Measurements from ENCODE around the gene PPP1R14B. TPM values are rescaled to one million over a fixed set of nuclear protein-coding genes. Genes with fewer than 3 reads are reported as not detected.

The PPP1R14B gene
- total RNA-seq, 1 experiment from 2014 or later = 1,496 TPM

DNA sequence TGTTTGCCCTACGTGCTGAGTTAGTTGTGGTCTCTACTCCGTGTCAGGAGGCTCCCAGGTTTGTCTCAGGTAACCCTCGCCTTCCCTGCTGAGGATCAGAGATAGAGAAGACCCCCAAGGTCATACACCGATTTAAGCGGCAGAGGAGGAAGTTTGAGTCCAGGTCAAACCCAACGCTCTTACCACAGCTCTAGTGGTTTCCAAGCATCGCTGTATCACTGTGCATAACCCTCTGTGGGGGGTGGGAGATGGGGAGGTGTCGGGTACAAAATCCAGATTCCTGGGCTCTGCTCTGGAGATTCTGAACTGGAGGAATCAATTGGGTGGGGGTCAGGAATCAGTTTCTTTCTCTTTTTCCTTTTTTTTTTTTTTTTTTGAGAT is 15.8 kb downstream of the PPP1R14B start:
- H3K36me3 ChIP-seq (ENCODE audit: low read depth, low read length) = no peaks in the 10 kb centered on the region
- peak overlapping the region; percentile 85 for H3K4me2 ChIP-seq (ENCODE audit: low read length)
- ATAC-seq = no peak
- DNase-seq = no peak
- H3K4me3 ChIP-seq (ENCODE audit: low read length) = peak overlapping the region; percentile 88
- H3K27ac ChIP-seq (ENCODE audit: low read length) = no peak overlapping the region; the same call in 1 of the 2 replicates
- H3F3A ChIP-seq (ENCODE audit: low read length, unreplicated experiment) = no peaks in the 10 kb centered on the region
- POLR2A ChIA-PET (ENCODE audit: unreplicated experiment) = no interaction called here
- H3K79me2 ChIP-seq (ENCODE audit: low read length) = peaks cover 27% of the 10 kb centered on the region
- CTCF ChIA-PET = no interaction called here
- TF ChIP-seq EZH2phosphoT487 (IDR thresholded peaks at IDR 0.05; ENCODE audit: borderline replicate concordance, low read length) = no peak
- TF ChIP-seq, protein P1, sequence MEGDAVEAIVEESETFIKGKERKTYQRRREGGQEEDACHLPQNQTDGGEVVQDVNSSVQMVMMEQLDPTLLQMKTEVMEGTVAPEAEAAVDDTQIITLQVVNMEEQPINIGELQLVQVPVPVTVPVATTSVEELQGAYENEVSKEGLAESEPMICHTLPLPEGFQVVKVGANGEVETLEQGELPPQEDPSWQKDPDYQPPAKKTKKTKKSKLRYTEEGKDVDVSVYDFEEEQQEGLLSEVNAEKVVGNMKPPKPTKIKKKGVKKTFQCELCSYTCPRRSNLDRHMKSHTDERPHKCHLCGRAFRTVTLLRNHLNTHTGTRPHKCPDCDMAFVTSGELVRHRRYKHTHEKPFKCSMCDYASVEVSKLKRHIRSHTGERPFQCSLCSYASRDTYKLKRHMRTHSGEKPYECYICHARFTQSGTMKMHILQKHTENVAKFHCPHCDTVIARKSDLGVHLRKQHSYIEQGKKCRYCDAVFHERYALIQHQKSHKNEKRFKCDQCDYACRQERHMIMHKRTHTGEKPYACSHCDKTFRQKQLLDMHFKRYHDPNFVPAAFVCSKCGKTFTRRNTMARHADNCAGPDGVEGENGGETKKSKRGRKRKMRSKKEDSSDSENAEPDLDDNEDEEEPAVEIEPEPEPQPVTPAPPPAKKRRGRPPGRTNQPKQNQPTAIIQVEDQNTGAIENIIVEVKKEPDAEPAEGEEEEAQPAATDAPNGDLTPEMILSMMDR (conservative IDR thresholded peaks at IDR 0.05; ENCODE audit: low read depth, low read length) = no peak
- H3K9me2 ChIP-seq (replicated peaks; ENCODE audit: low read length) = no peaks in the 10 kb centered on the region
- no peaks in the 10 kb centered on the region for H4K20me1 ChIP-seq (ENCODE audit: low read length)
- intact Hi-C loops (cut with micrococcal nuclease) = loop anchor here (5.0 kb wide), 1 partner anchor 44 kb away; the partner anchor contains the start of gene STIP1
- no peaks in the 10 kb centered on the region for H3K9me3 ChIP-seq (ENCODE audit: low read length)
- no TSS peak for BruUV-seq (replicated peaks)
- H2AFZ ChIP-seq (ENCODE audit: low read length) = peak overlapping the region; percentile 84
- peaks cover 39% of the 10 kb centered on the region for H3K4me1 ChIP-seq (ENCODE audit: insufficient read depth, low read length)
- peak overlapping the region; percentile 71 for H3K9ac ChIP-seq (ENCODE audit: low read length)
- no peaks in the 10 kb centered on the region for H3K27me3 ChIP-seq (ENCODE audit: low read length)

DNA sequence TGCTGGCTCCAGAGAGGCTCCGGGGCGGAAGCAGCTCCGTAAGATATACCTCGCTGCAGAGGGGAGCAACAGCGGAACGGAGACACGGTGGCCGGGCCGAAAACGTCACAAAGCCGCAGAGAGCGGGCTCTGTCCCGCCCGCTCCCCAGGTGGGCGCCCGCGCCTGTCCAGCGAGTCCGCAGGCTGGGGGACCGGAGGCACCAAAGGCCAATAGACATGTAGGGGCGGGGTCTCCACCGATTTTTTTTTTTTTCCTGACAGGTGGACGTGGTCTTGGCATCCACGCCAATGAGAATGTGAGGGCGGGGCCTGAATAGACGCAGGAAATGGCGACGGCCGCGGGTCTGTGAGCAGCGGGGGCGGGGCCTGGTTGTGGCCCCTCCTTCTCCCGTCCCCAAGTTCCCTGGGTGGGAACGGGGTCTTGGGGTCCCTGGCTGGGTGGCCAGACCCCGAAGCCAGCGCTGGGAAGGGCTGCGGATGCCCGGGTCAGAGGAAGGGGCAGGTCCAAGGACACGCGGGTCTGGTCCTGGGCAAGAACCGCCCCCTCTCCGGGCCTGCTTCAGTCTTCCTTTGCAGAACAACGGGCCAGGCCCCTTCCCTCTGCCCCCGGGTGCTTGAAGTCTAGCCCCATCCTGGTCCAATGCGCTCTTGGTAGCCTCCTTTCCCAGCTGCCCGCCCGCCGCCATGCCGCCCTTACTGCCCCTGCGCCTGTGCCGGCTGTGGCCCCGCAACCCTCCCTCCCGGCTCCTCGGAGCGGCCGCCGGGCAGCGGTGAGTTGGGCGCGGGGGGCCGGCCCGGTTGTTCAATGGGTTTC is 16.4 kb downstream of the PPP1R14B start, which contains the start of gene DNAJC4:
DNAJC4 (plus strand) TSS at position 378 of the 814 bp plus-strand sequence; CDS start at position 685, 307 bp downstream.
- no TSS peak for BruUV-seq (replicated peaks)
- intact Hi-C loops (cut with micrococcal nuclease) = loop anchor here (5.0 kb wide), 1 partner anchor 43 kb away; the partner anchor contains the start of gene STIP1
- Histone ChIP-seq H3K79me2 (ENCODE audit: low read length) (peaks cover 27% of the 10 kb centered on the region), H3K4me2 (ENCODE audit: low read length) (peak within 1 kb of the TSS; percentile 85), H3K4me1 (ENCODE audit: insufficient read depth, low read length) (peaks cover 38% of the 10 kb centered on the region), H3K9me2 (replicated peaks; ENCODE audit: low read length) (no peaks in the 10 kb centered on the region), H3K36me3 (ENCODE audit: low read depth, low read length) (no peaks in the 10 kb centered on the region), H3K9me3 (ENCODE audit: low read length) (no peaks in the 10 kb centered on the region), H3K4me3 (ENCODE audit: low read length) (peak within 1 kb of the TSS; percentile 88), H3F3A (ENCODE audit: low read length, unreplicated experiment) (no peaks in the 10 kb centered on the region), H3K27ac (ENCODE audit: low read length) (no peak within 1 kb of the TSS; the same call in 1 of the 2 replicates), H4K20me1 (ENCODE audit: low read length) (no peaks in the 10 kb centered on the region), H2AFZ (ENCODE audit: low read length) (peak within 1 kb of the TSS; percentile 84), H3K27me3 (ENCODE audit: low read length) (no peaks in the 10 kb centered on the region), H3K9ac (ENCODE audit: low read length) (peak within 1 kb of the TSS; percentile 71)
- ATAC-seq = peak; percentile 29
- TF ChIP-seq EZH2phosphoT487 (IDR thresholded peaks at IDR 0.05; ENCODE audit: borderline replicate concordance, low read length) = no peak
- TF ChIP-seq, protein P1 (conservative IDR thresholded peaks at IDR 0.05; ENCODE audit: low read depth, low read length) = no peak
- peak; percentile 97 for DNase-seq
- ChIA-PET CTCF (interaction anchor here (0.6 to 1.4 kb wide), 2 partner anchors 26 to 126 kb away, joined by 3 to 15 read pairs; no protein-coding TSS in a partner anchor), POLR2A (ENCODE audit: unreplicated experiment) (no interaction called here)

DNA sequence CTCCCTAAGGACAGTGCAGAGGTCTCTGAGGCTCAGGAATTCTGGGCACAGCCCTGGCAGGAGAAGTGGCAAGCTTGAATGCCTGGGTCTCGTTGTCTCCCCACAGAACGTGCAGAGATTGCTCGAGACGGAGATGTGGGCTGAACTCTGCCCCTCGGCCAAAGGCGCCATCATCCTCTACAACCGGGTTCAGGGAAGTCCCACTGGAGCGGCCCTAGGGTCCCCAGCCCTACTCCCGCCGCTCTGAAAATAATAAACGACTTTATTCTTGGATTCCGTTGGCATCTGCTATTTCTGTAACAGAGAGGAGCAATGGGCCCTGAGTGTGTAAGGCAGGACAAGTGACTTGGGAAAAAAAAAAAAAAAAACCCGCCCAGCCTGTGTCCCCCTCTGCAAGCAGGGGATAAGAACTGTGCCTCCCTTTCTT is 17.0 kb downstream of the PPP1R14B start:
- H3K9me3 ChIP-seq (ENCODE audit: low read length) = no peaks in the 10 kb centered on the region
- ChIA-PET CTCF (interaction anchor here (0.6 to 1.4 kb wide), 2 partner anchors 25 to 127 kb away, joined by 3 to 15 read pairs; no protein-coding TSS in a partner anchor), POLR2A (ENCODE audit: unreplicated experiment) (no interaction called here)
- H3F3A ChIP-seq (ENCODE audit: low read length, unreplicated experiment) = no peaks in the 10 kb centered on the region
- no peaks in the 10 kb centered on the region for H4K20me1 ChIP-seq (ENCODE audit: low read length)
- TF ChIP-seq EZH2 (IDR thresholded peaks at IDR 0.05; ENCODE audit: low read length, unreplicated experiment) (no peak), EZH2phosphoT487 (IDR thresholded peaks at IDR 0.05; ENCODE audit: borderline replicate concordance, low read length) (no peak)
- TF ChIP-seq, protein P1 (conservative IDR thresholded peaks at IDR 0.05; ENCODE audit: low read depth, low read length) = no peak
- H3K4me2 ChIP-seq (ENCODE audit: low read length) = peak overlapping the region; percentile 85
- peaks cover 25% of the 10 kb centered on the region for H3K79me2 ChIP-seq (ENCODE audit: low read length)
- no peaks in the 10 kb centered on the region for H3K9me2 ChIP-seq (replicated peaks; ENCODE audit: low read length)
- peak overlapping the region; percentile 84 for H2AFZ ChIP-seq (ENCODE audit: low read length)
- H3K27ac ChIP-seq (ENCODE audit: low read length) = no peak overlapping the region
- BruUV-seq (replicated peaks) = no TSS peak
- ATAC-seq (no peak), DNase-seq (no peak)
- H3K4me1 ChIP-seq (ENCODE audit: insufficient read depth, low read length) = peaks cover 38% of the 10 kb centered on the region
- H3K27me3 ChIP-seq (ENCODE audit: low read length) = no peaks in the 10 kb centered on the region
- peak overlapping the region; percentile 71 for H3K9ac ChIP-seq (ENCODE audit: low read length)
- no peaks in the 10 kb centered on the region for H3K36me3 ChIP-seq (ENCODE audit: low read depth, low read length)
- intact Hi-C loops (cut with micrococcal nuclease) = loop anchor here (5.0 kb wide), 1 partner anchor 42 kb away; the partner anchor contains the start of gene STIP1
- H3K4me3 ChIP-seq (ENCODE audit: low read length) = peak overlapping the region; percentile 88
